GM18498 (cell line): ENCODE measurements around the gene RIN3.

Experiments used
- ATAC-seq: cut with Tn5 transposase; IDR thresholded peaks from one replicate; pipeline ENCODE4 v1.9.1; 2021; ENCODE audit warnings: mild to moderate bottlenecking, moderate library complexity; ENCODE audit not compliant: unreplicated experiment

RIN3 gene

DNA sequence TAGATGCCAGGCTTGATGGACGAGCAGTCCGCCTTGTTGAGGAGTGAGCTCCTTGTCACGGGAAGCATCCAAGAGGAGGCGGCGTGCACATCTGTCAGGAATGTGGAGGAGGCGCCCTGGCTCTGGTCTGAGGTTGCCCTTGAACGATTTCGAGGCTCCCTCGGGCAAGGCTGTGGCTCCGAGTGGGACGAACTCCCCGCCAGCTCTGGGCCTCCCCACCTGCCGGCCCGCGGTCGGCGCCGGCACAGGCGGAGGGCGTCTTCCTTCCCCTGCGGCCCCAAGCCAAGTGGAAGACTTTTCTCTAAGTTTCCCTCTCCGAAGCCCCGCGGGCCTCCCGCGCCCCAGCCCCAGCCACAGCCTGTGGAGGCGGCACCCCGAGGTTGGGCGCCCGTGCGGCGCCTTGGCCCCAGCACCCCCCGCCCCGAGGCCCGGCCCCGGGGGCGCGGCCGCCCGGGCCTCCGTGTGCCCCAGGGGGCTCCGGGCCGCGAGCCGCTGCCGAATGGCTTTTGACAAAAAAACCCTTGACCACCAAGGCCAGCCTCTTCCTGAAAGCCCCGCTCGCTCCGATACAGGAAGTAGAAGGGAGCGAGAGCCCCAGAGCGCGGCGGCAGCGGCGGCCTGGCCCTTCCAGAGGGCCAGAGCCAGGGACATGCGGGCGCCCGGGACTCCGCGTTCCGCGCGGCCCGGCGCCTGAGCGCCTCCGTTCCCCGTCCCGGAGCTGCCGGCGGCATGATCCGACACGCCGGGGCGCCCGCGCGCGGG, at the start of gene RIN3:
RIN3 (plus strand) TSS at position 578 of the 762 bp plus-strand sequence; CDS start at position 730, 152 bp downstream.
- peak; percentile 64 for ATAC-seq

DNA sequence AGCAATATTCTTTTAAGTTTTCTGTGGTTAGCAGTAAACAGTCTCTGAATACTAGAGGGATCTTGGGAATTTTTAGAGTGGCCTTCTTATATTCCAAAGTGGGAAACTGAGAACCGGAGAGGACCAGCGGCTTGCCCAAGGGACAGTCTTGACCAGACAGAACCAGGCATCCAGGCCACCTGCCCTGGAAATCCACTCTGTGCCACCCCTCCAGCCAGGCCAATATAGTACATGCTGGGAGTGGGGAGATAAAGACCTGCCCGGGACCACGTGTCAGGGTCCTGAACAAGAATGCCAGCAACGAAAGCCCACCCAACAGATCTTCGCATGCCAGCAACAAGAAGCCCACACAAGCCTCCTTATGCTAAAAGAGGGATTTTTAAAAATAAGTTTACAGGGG, 49.4 kb upstream of the RIN3 start:
- ATAC-seq = no peak

DNA sequence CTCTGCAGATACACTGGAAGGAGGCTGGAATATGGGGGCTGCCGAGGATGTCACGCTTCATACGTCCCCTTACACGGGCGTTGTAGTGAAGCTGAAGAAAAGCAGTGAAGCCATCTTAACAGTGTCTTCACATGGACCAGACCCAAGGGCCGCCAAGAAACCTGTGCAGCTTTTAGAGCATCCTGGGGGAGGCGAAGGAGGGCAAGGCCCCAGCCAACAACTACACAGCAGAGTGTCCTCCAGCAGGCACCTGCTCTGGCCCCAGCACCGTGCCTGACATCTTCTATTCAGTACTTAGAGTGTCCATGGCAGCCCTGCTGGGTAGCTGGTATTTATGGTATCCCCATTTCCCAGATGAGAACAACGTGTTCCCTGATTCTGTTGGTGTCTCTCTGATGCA, 48.9 kb upstream of the RIN3 start:
- no peak for ATAC-seq

GRCh38 chr14:92465353-92466055, 48.1 kb upstream of the RIN3 start:
- no peak for ATAC-seq

GRCh38 chr14:92466059-92466458, 47.5 kb upstream of the RIN3 start:
- ATAC-seq = no peak

GRCh38 chr14:92469515-92469914, 44.1 kb upstream of the RIN3 start:
- no peak for ATAC-seq

DNA sequence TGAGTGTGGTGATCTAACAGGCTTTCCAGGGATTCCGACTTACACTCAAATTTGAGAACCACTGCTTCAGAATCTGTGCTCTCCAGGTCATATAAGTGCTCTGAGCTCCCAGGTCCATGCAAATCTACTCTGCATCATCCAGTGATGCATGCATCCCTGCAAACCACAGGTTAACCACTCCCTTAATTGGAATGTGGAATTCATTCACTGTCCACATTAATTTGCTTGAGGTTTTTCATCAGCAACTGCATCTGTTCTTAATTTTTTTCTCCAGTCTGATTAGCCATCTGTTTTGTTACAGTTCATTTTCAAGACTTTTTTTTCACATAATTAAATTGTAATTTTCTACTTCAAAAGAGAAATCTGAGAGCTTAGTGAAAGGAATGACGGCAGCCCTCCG, 43.4 kb upstream of the RIN3 start:
- no peak for ATAC-seq

GRCh38 chr14:92470811-92471210, 42.8 kb upstream of the RIN3 start:
- ATAC-seq = no peak

DNA sequence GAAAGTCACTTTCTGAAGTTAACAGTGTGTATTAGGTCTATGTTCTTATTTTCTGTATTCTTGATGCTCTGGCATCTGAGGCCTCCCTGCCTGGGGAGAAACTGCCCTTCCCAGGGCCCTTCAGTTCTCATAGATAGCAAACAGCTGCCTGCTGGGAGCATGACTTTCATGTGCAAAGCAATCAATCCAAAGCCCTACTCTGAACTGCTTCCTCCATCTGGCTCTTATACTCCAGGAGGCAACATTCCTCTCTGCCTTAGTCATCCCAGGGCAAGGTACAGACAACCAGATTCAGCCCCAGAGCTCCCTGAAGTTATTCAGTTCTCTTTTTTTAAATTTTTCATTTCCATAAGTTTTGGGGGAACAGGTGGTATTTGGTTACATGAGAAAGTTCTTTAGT, 41.7 kb upstream of the RIN3 start:
- ATAC-seq = no peak

GRCh38 chr14:92472860-92473259, 40.7 kb upstream of the RIN3 start:
- ATAC-seq = no peak

- no peak for ATAC-seq
Measured at GRCh38 chr14:92473261-92473968, 40.2 kb upstream of the RIN3 start.

DNA sequence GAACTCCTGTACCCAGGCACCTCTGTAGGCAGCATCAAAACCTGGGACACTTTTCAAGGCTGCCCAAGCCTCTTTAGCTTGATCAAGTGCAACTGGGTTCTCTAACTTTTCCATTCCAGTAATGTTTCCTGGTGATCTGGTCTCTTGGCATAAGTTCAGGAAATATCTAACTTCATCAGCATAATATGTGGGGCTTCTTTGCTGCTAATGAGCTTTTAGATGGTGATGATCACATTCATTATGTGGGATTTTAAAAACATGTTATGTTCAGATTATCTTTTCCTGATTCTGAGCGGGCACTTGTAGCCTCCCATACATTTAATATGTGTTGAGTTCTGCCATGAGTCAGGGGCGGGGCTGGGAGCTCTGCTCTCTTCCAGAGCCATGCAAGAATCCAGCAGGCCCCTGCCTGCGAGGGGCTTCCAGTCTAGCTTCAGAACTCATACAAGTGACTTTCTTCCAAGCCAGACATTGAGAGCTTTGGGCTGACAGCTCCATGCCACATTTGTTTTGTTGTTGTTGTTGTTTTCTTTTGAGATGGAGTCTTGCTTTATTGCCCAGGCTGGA, 39.5 kb upstream of the RIN3 start:
- ATAC-seq = no peak

GRCh38 chr14:92475037-92475436, 38.5 kb upstream of the RIN3 start:
- ATAC-seq = no peak

DNA sequence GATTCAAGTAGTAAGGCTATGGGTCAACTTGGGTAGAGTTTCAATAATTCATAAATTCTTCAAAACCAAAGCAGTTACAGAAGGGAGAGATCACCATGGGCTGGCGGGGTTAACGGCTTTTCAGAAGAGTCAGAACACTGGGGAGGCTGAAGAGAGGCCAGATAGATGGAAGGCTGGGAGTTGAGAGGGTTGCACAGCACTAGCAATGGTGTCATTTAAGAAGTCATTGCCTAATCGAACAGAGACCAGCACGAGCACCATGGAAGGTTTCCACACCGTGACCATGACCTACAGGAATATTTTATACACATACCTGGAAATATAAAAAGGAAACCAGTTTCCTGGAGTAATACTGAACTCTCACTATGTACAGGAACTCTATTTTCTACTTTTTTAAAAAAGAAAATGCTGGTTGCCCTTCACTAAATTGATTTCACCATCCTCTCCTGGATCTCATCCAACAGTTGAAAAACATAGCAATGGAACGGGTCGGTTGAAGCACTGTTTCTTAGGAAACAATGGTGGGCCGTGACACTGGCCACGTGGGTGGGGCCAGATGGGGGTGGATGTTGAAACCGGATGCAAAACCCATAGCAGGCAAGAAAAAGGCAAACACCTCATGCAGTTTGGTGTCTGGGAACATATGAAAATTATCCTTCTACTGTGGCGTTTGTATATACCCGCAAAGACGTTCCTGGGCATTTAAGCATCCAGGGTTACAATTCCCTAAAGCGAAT, 38.0 kb upstream of the RIN3 start:
- no peak for ATAC-seq

GRCh38 chr14:92480856-92481255, 32.7 kb upstream of the RIN3 start:
- ATAC-seq = no peak

DNA sequence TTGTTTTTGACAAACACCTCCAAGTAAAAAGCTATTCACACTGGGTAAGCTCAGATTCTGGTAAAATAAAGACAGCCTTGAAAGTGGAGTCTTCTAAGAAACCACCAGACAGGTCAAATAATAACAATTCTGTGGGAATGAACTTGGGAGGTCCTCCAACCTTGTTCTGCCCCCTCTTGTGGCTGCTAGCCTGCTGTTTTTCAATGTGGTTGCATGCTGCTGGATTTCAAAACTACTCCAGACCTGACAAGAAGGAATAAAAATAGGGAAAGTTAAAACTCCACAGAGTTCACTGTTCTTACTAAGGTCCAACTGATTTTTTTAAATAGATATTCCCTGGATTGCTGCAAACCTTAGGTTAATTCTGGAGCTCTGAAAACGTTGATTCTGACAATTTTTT, 32.2 kb upstream of the RIN3 start:
- no peak for ATAC-seq

DNA sequence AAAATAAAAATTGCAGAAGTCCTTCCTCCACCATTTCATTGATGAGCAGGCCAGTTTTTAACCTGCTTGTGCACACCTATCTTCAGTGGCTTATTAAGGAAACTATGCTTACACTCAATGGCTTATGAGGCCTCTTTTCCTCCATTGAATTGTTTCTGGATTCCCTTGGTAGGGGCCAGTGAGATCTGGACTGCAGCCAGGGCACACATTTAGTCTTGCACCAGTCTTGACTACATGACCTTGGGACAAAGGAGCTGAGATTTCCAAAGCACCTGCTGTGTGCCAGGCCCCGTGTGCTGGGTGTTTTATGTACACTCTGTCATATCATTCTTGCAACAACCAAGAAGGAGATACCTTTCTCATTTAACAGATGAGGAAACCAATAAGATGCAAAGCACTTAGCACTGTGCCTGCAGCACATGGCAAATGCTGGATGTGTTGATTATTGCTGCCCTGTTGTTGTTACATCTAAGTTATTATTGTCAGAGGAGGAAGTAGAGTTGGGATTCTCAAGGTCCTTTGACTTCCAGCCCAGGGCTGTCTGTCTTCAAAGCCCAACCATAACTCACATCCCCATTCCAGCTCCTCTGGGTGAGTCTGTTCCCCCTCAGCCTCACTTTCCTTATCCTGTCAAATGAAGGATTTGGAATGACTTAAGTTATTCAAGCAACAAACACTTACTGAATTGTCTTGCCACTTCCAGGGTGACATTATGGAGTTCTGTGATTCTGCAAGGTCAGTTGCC, 31.6 kb upstream of the RIN3 start:
- ATAC-seq = no peak

DNA sequence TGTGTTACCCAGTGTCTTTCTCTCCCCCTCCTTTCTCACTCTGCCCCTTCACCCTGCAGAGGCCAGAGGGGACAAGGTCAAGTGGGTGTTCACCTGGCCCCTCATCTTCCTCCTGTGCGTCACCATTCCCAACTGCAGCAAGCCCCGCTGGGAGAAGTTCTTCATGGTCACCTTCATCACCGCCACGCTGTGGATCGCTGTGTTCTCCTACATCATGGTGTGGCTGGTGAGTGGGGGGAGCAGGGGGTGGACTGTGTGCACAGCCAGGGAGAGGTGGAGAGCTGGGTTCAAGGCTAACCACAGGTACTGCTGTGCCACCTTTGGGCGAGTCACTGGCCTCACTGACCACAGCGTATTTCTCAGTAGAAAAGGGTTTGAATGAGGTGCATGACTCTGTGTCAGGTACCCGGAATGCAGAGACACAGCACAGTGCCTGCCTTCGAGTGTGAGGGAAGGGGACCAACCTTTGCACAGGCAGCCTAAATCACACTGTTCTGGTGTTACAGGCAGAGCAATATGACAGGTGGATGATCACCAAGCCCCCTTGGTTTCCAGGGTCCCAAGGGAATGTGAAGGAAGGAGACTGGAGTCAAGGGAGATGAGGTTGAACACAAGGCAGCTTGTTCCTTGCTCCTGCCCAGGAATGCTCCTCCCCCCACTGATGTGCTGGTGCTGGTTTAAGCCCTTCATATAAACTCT, 30.8 kb upstream of the RIN3 start:
- no peak for ATAC-seq

GRCh38 chr14:92484132-92484823, 29.3 kb upstream of the RIN3 start:
- no peak for ATAC-seq
